Skeletal muscle satellite cell (primary cell): Measurements from ENCODE around the gene XDH.

Experiments used
- H3K27me3 ChIP-seq: 2 replicates; pipeline ENCODE4 v1.7.0; 2013; ENCODE audit warnings: low read length; ENCODE audit not compliant: control insufficient read depth, insufficient read depth
- H3K36me3 ChIP-seq: 2 replicates; pipeline ENCODE4 v1.7.0; 2013; ENCODE audit warnings: mild to moderate bottlenecking, control low read depth, low read length; ENCODE audit not compliant: insufficient read depth
- H3K4me1 ChIP-seq: 2 replicates; pipeline ENCODE4 v1.7.0; 2013; ENCODE audit warnings: low read length; ENCODE audit not compliant: control insufficient read depth, insufficient read depth
- H3K4me2 ChIP-seq: 2 replicates; pipeline ENCODE4 v1.7.0; 2013; ENCODE audit warnings: mild to moderate bottlenecking, low read length
- H3K4me3 ChIP-seq: 2 replicates; pipeline ENCODE4 v1.7.0; 2013; ENCODE audit warnings: low read length
- H3K9ac ChIP-seq: 2 replicates; pipeline ENCODE4 v1.7.0; 2013; ENCODE audit warnings: mild to moderate bottlenecking, low read depth, low read length, moderate library complexity
- H3K9me3 ChIP-seq: replicated peaks from 2 replicates; pipeline ENCODE4 v1.7.0; 2013; ENCODE audit warnings: mild to moderate bottlenecking, control low read depth, low read length

XDH gene

GRCh38 chr2:31327505-31327904 is 87.0 kb downstream of the XDH start:
- H3K9ac ChIP-seq, result no peak overlapping the region
- H3K4me1 ChIP-seq, result no peaks in the 10 kb centered on the region
- no peak overlapping the region for H3K4me2 ChIP-seq
- H3K36me3 ChIP-seq, result no peaks in the 10 kb centered on the region
- H3K9me3 ChIP-seq, result no peaks in the 10 kb centered on the region
- peaks cover 4% of the 10 kb centered on the region for H3K27me3 ChIP-seq
- no peak overlapping the region for H3K4me3 ChIP-seq

- H3K27me3 ChIP-seq, result no peaks in the 10 kb centered on the region
- H3K4me1 ChIP-seq, result peaks cover 10% of the 10 kb centered on the region
- H3K4me2 ChIP-seq, result peak overlapping the region; percentile 65
- H3K4me3 ChIP-seq, result peak overlapping the region; percentile 53
- no peaks in the 10 kb centered on the region for H3K9me3 ChIP-seq
- H3K9ac ChIP-seq, result no peak overlapping the region
- no peaks in the 10 kb centered on the region for H3K36me3 ChIP-seq
Measured at GRCh38 chr2:31324016-31324633, 90.4 kb downstream of the XDH start.

GRCh38 chr2:31322371-31322770 is 92.2 kb downstream of the XDH start:
- no peaks in the 10 kb centered on the region for H3K36me3 ChIP-seq
- H3K9me3 ChIP-seq, result no peaks in the 10 kb centered on the region
- H3K4me3 ChIP-seq, result no peak overlapping the region
- peaks cover 22% of the 10 kb centered on the region for H3K4me1 ChIP-seq
- no peak overlapping the region for H3K9ac ChIP-seq
- no peak overlapping the region for H3K4me2 ChIP-seq
- no peaks in the 10 kb centered on the region for H3K27me3 ChIP-seq

- Histone ChIP-seq H3K4me1 (peaks cover 22% of the 10 kb centered on the region), H3K9me3 (no peaks in the 10 kb centered on the region), H3K27me3 (no peaks in the 10 kb centered on the region), H3K4me3 (no peak overlapping the region), H3K4me2 (peak overlapping the region; percentile 47), H3K36me3 (no peaks in the 10 kb centered on the region), H3K9ac (no peak overlapping the region)
Measured at GRCh38 chr2:31319406-31320175, 95.0 kb downstream of the XDH start.

GRCh38 chr2:31318361-31319336 is 95.9 kb downstream of the XDH start:
- H3K4me3 ChIP-seq, result peak overlapping the region; percentile 41
- H3K9ac ChIP-seq, result no peak overlapping the region
- no peaks in the 10 kb centered on the region for H3K9me3 ChIP-seq

GRCh38 chr2:31317396-31317795 is 97.1 kb downstream of the XDH start:
- no peak overlapping the region for H3K4me3 ChIP-seq
- H3K36me3 ChIP-seq, result no peaks in the 10 kb centered on the region
- no peak overlapping the region for H3K9ac ChIP-seq
- H3K9me3 ChIP-seq, result no peaks in the 10 kb centered on the region
- no peaks in the 10 kb centered on the region for H3K27me3 ChIP-seq
- H3K4me2 ChIP-seq, result no peak overlapping the region
- peaks cover 22% of the 10 kb centered on the region for H3K4me1 ChIP-seq

More at GRCh38 chr2:31318361-31319336, 95.9 kb downstream of the XDH start:
- no peaks in the 10 kb centered on the region for H3K36me3 ChIP-seq
- no peaks in the 10 kb centered on the region for H3K27me3 ChIP-seq
- H3K4me2 ChIP-seq, result peak overlapping the region; percentile 47
- peaks cover 22% of the 10 kb centered on the region for H3K4me1 ChIP-seq

GRCh38 chr2:31314761-31315160 is 99.8 kb downstream of the XDH start:
- Histone ChIP-seq H3K36me3 (no peaks in the 10 kb centered on the region), H3K4me1 (peaks cover 18% of the 10 kb centered on the region), H3K4me2 (no peak overlapping the region), H3K9me3 (no peaks in the 10 kb centered on the region), H3K4me3 (no peak overlapping the region), H3K27me3 (peaks cover 4% of the 10 kb centered on the region), H3K9ac (no peak overlapping the region)

- no peaks in the 10 kb centered on the region for H3K36me3 ChIP-seq
- H3K9ac ChIP-seq, result no peak overlapping the region
- H3K4me2 ChIP-seq, result no peak overlapping the region
- H3K4me1 ChIP-seq, result no peaks in the 10 kb centered on the region
- no peaks in the 10 kb centered on the region for H3K9me3 ChIP-seq
- H3K4me3 ChIP-seq, result no peak overlapping the region
- H3K27me3 ChIP-seq, result peaks cover 4% of the 10 kb centered on the region
Measured at GRCh38 chr2:31312898-31313297, 101.6 kb downstream of the XDH start.

- Histone ChIP-seq H3K27me3 (peaks cover 15% of the 10 kb centered on the region), H3K9ac (no peak overlapping the region), H3K4me1 (no peaks in the 10 kb centered on the region), H3K9me3 (no peaks in the 10 kb centered on the region), H3K36me3 (no peaks in the 10 kb centered on the region), H3K4me3 (no peak overlapping the region), H3K4me2 (no peak overlapping the region)
Measured at GRCh38 chr2:31304816-31305215, 109.7 kb downstream of the XDH start.

GRCh38 chr2:31302940-31303563 is 111.5 kb downstream of the XDH start:
- H3K4me2 ChIP-seq, result no peak overlapping the region
- H3K27me3 ChIP-seq, result peaks cover 21% of the 10 kb centered on the region
- no peaks in the 10 kb centered on the region for H3K9me3 ChIP-seq
- no peak overlapping the region for H3K4me3 ChIP-seq
- no peaks in the 10 kb centered on the region for H3K4me1 ChIP-seq
- no peaks in the 10 kb centered on the region for H3K36me3 ChIP-seq
- no peak overlapping the region for H3K9ac ChIP-seq

- Histone ChIP-seq H3K27me3 (peaks cover 26% of the 10 kb centered on the region), H3K36me3 (no peaks in the 10 kb centered on the region), H3K4me3 (no peak overlapping the region), H3K9ac (no peak overlapping the region), H3K4me1 (no peaks in the 10 kb centered on the region), H3K9me3 (no peaks in the 10 kb centered on the region), H3K4me2 (no peak overlapping the region)
Measured at GRCh38 chr2:31300309-31300708, 114.2 kb downstream of the XDH start.
